LNCaP clone FGC (cell line): ENCODE measurements around the gene ZNF76.

ENCODE experiments used
- DNase-seq: peaks from one replicate; pipeline ENCODE4 v3.0.0-alpha.2; 2011; ENCODE audit warnings: low read depth
- H3K4me3 ChIP-seq: 2 replicates; pipeline ENCODE4 v1.5.1; 2011; ENCODE audit warnings: mild to moderate bottlenecking, low read depth, low read length, control low read depth
- CTCF ChIP-seq: IDR thresholded peaks from 2 replicates; pipeline ENCODE4 v1.5.1; 2012; ENCODE audit warnings: mild to moderate bottlenecking; ENCODE audit not compliant: control insufficient read depth, insufficient read depth; ENCODE audit errors: extremely low read depth

The ZNF76 gene

GRCh38 chr6:35216851-35217811, 42.4 kb upstream of the ZNF76 start:
- TF ChIP-seq CTCF: no peak
- no peak for DNase-seq
- H3K4me3 ChIP-seq: no peak overlapping the region

- no peak for DNase-seq
Measured at GRCh38 chr6:35218021-35218420, 41.5 kb upstream of the ZNF76 start.

GRCh38 chr6:35218456-35218855, 41.1 kb upstream of the ZNF76 start:
- no peak overlapping the region for H3K4me3 ChIP-seq
- no peak for DNase-seq
- no peak for TF ChIP-seq CTCF

More at GRCh38 chr6:35218021-35218420, 41.5 kb upstream of the ZNF76 start:
- H3K4me3 ChIP-seq: no peak overlapping the region
- no peak for TF ChIP-seq CTCF

- no peak for DNase-seq
- TF ChIP-seq CTCF: no peak
- no peak overlapping the region for H3K4me3 ChIP-seq
Measured at GRCh38 chr6:35219683-35220326, 39.7 kb upstream of the ZNF76 start.

- no peak for DNase-seq
- TF ChIP-seq CTCF: no peak
- H3K4me3 ChIP-seq: no peak overlapping the region
Measured at GRCh38 chr6:35220711-35221110, 38.8 kb upstream of the ZNF76 start.

GRCh38 chr6:35223396-35223795, 36.1 kb upstream of the ZNF76 start:
- DNase-seq: no peak
- H3K4me3 ChIP-seq: no peak overlapping the region
- TF ChIP-seq CTCF: no peak
